Fibroblast of peridontal ligament (primary cell): ENCODE data around the gene RETREG3.
"Not testable (repeated sequence)": the region's sequence is repeated elsewhere in the genome, so short reads cannot be mapped to it uniquely, and the experiment has no call there.

ENCODE experiments used
- DNase-seq: peaks from one replicate; pipeline ENCODE4 v3.0.0-alpha.2; 2010; ENCODE audit errors: extremely low read depth

Gene RETREG3, protein sequence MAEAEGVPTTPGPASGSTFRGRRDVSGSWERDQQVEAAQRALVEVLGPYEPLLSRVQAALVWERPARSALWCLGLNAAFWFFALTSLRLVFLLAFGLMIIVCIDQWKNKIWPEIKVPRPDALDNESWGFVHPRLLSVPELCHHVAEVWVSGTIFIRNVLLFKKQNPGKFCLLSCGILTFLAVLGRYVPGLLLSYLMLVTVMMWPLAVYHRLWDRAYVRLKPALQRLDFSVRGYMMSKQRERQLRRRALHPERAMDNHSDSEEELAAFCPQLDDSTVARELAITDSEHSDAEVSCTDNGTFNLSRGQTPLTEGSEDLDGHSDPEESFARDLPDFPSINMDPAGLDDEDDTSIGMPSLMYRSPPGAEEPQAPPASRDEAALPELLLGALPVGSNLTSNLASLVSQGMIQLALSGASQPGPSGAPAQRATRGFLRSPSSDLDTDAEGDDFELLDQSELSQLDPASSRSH

GRCh38 chr17:42609182-42609813, at the start of gene RETREG3, which contains the start of gene TUBG1:
Gene RETREG3, minus strand, starts transcription at chr17:42609374. Its CDS starts 50 bp downstream, at chr17:42609324.
Gene TUBG1, plus strand, starts transcription at chr17:42609683. Its CDS starts 55 bp downstream, at chr17:42609738.
- peak; percentile 99 for DNase-seq

- DNase-seq: no peak
Observed at GRCh38 chr17:42657824-42658588, 48.8 kb upstream of the RETREG3 start.

DNA sequence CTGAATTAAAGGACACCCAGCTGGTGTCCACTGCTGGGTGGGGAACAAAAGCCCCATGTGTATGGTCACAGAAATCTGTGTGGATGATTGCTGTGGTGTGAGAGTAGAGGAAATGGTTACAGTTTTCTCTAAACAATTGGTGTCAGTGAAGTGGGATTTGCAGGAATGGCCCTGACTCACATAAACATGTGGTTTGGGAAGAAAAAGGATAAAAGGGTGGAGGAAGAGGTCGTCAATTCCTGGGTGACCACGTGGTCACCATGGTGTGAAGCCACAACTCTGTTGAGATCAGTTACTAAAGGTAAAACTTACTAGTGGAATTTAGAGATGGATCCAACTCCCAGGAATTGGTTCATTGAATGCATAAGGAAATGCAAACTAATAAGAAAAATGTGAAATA, 46.4 kb upstream of the RETREG3 start:
- peak; percentile 82 for DNase-seq

- peak; percentile 86 for DNase-seq
Observed at GRCh38 chr17:42653179-42654124, 44.3 kb upstream of the RETREG3 start.

DNA sequence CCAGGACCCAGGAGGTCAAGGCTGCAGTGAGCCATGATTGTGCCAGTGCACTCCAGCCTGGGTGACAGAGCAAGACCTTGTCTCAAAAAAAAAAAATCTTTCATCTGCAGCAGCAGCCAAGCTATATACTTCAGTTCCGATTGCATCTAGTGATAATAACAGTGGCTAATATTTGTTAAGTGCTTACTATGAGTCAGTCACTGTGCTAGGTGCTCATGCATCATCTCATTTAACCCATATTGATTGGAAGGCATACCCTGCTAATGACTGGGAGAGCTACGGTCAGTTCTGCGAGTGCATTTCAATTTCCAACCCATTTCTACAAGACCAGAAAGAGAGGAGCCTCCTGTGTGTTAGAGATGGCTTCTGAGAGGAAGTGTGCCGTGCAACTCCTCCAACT, 42.2 kb upstream of the RETREG3 start:
- no peak for DNase-seq

DNA sequence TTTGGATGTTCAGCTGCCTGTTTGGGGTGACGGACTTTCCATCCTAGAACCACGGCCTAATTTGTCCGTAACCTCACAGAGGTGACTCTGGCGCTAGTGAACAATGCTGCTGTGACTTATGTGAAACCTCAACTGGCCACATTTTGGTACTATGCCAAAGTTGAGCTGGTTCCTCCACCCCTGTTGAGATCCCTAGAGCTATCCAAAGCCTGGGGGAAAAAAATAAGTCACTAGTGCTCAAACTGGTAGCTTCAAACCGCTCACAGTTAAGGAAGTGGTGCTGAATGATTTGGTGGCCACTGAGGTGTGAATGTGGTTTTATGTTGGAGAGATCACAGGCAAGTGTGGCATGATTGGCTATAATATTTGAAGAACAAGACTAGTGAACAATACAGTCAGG, 38.6 kb upstream of the RETREG3 start:
- no peak for DNase-seq

GRCh38 chr17:42642336-42642735, 33.2 kb upstream of the RETREG3 start:
- DNase-seq: no peak

- DNase-seq: no peak
Observed at GRCh38 chr17:42640121-42640520, 30.9 kb upstream of the RETREG3 start.

GRCh38 chr17:42639525-42640113, 30.4 kb upstream of the RETREG3 start:
- no peak for DNase-seq

DNA sequence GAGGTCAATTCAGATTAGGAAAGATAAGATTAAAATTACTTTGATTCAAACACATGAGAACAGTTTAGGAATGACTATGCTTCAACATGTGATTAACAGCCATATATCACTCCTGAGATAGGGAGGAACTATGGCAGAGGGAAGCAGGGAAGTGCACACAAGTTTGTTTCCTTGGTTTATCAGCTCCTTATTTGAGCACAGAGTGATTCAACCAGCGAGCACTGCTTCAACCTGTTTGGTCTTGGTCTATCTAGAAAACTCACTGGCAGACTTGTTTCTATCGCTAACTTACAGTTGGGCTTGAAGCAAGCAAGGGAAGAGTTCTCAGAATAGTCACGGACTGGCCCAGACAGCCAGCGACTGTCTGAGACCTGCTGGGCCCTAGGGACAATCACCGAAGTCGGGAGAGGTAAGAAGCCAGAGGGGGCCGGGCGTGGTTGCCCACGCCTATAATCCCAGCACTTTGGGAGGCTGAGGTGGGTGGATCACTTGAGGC, 23.8 kb upstream of the RETREG3 start:
- DNase-seq: no peak

DNA sequence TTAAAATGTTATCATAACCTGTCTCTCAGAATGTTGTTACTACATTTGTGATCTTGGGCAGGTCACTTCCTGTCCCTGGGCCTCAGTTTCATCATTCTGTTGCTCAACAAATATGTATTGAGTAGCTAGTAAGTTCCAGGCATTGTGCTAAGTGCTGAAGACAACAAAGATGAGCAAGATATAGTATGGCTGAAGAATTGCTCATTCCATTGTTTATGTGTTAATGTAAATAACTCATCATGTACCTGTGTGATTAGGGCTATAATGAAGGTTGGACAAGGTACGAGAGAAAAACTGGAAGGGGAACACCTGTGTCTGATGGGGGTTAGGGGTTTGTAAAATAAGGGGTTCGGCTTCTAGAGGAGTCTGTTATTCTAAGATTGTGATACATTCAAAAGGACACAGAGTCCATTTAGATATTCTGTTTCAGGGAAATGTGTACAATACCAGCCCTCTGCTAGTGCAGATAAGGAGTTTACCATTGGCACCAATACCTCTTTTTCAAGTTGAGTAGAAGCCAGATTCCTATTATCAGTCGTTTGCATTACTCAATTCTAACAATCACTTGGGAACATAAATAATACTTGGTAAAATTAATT, 20.3 kb upstream of the RETREG3 start:
- DNase-seq: no peak

DNA sequence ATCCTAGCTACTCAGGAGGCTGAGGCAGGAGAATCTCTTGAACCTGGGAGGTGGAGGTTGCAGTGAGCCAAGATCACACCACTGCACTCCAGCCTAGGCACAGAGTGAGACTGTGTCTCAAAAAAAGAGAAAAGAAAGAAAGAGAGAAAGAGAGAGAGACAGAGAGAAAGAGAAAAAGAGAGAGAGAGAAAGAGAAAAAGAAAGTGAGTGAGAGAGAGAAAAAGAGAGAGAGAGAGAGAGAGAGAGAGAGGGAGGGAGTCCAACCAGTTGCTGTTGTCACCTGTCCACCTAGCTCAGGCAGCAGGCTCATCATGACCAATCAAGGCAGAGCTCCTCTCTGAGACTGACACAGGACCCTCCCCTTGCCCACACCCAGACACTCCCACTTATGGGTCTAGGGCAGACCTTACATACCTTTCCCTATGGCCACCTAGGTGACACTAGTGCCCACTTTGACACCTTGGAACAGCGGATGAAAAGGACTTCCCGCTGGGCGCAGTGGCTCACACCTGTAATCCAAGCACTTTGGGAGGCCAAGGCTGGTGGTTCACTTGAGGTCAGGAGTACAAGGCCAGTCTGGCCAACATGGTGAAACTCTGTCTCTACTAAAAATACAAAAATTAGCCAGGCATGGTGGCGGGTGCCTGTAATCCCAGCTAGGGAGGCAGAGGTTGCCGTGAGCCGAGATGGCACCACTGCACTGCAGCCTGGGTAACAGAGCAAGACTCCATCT, 18.0 kb upstream of the RETREG3 start:
- DNase-seq: not testable (repeated sequence)

GRCh38 chr17:42623732-42624596, 14.8 kb upstream of the RETREG3 start:
- no peak for DNase-seq

DNA sequence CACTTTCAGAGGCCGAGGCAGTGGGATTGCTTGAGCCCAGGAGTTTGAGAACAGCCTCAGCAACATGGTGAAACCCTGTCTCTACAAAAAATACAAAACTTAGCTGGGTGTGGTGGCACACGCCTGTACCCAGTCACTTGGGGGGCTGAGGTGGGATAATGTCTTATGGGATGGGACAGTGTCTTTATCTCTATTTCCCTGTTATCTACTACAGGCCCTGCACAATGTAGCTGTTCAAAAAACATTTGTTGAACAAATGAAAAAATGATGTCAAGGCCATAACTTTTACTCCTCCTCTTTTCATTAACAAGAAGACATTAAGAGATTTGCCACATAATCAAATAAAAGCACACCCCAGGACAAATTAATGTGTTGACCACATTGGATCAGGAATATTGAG, 14.1 kb upstream of the RETREG3 start:
- DNase-seq: no peak

- not testable (repeated sequence) for DNase-seq
Observed at GRCh38 chr17:42621987-42622386, 12.8 kb upstream of the RETREG3 start.

DNA sequence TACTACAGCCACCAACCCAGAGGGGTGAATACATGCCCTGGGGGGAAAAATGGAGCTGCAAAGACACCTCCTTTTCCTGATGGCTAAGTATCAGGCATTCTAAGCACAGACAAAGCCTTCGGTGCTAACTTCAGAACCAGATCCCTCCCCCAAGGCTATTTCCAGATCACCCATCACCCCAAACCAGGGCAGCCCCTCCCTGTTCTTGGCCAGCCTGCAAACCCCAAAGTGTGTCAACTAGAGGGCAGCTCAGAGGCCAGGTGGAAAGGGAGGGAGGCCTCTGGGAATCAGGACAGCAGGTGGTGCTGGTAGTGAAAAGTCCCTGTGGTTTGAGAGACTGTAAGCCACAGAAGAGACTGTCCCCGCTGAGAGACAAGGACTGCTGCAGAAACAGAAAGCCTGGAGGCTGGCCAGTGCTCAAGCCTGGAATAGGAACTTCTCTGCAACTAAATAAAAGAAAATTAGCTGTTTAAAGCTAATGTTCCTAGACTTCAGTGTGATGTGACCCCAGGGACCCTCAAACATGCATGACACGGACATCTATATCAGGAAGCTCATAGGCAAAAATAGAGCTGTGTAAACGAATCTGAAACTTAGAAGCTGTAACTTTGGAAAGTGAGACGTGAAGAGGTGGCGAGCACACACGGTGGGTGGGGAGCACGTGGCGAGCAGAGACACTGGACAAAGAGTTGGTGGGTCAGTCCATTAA, 9.4 kb upstream of the RETREG3 start:
- DNase-seq: no peak

DNA sequence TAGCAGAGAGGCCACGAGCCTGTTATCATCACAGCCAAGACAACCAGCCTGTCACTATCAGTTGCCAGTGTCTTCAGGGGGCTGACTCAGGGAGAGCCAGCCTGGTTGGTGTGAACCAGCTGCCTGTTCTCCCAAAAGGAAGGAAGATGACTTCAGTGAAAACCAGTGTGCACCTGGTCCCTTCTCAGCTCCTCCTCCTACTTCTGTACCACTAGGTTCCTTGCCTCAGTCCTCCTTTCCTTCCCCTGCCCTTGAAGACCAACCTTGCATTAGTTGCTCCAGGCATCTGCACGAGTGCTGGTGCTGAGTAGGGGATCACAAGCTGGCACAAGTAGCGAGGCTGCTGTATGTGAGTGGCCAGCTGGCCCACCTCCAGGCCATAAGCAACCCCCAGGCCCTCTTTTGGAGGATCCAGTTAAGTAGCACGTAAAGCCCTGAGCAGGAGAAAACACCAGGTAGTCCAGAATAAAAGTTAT, 8.8 kb upstream of the RETREG3 start:
- no peak for DNase-seq
